HG03378 (cell line): ENCODE results near the gene ASIP.
"Not testable (repeated sequence)": the region's sequence is repeated elsewhere in the genome, so short reads cannot be mapped to it uniquely, and the experiment has no call there.

ENCODE experiments used
- ATAC-seq: cut with Tn5 transposase; IDR thresholded peaks from one replicate; pipeline ENCODE4 v1.9.1; 2021; ENCODE audit warnings: mild to moderate bottlenecking, moderate library complexity; ENCODE audit not compliant: unreplicated experiment

Gene ASIP

GRCh38 chr20:34242015-34242414, 792 bp downstream of the ASIP start:
- not testable (repeated sequence) for ATAC-seq

- no peak for ATAC-seq
Observed at GRCh38 chr20:34242879-34243278, 1.7 kb downstream of the ASIP start.

GRCh38 chr20:34243377-34243776, 2.2 kb downstream of the ASIP start:
- ATAC-seq = no peak

- ATAC-seq = no peak
Observed at GRCh38 chr20:34246126-34246626, 5.0 kb downstream of the ASIP start.

- no peak for ATAC-seq
Observed at GRCh38 chr20:34249291-34249690, 8.1 kb downstream of the ASIP start.

- ATAC-seq = no peak
Observed at GRCh38 chr20:34250005-34250404, 8.8 kb downstream of the ASIP start.

- no peak for ATAC-seq
Observed at GRCh38 chr20:34251619-34252018, 10.4 kb downstream of the ASIP start.

- ATAC-seq = not testable (repeated sequence)
Observed at GRCh38 chr20:34252431-34253086, 11.3 kb downstream of the ASIP start.

- ATAC-seq = no peak
Observed at GRCh38 chr20:34254979-34255378, 13.8 kb downstream of the ASIP start.

- ATAC-seq = no peak
Observed at GRCh38 chr20:34256629-34257124, 15.5 kb downstream of the ASIP start.

GRCh38 chr20:34260208-34260942, 19.2 kb downstream of the ASIP start:
- ATAC-seq = no peak

- no peak for ATAC-seq
Observed at GRCh38 chr20:34262488-34263288, 21.5 kb downstream of the ASIP start.

- ATAC-seq = not testable (repeated sequence)
Observed at GRCh38 chr20:34263468-34263867, 22.2 kb downstream of the ASIP start.

GRCh38 chr20:34264141-34264540, 22.9 kb downstream of the ASIP start:
- no peak for ATAC-seq

GRCh38 chr20:34268145-34268544, 26.9 kb downstream of the ASIP start:
- no peak for ATAC-seq

- ATAC-seq = no peak
Observed at GRCh38 chr20:34268851-34269636, 27.8 kb downstream of the ASIP start.

- ATAC-seq = no peak
Observed at GRCh38 chr20:34269996-34270627, 28.9 kb downstream of the ASIP start.

- no peak for ATAC-seq
Observed at GRCh38 chr20:34271956-34272355, 30.7 kb downstream of the ASIP start.

- no peak for ATAC-seq
Observed at GRCh38 chr20:34274694-34275093, 33.5 kb downstream of the ASIP start.

GRCh38 chr20:34281177-34281576, 40.0 kb downstream of the ASIP start:
- ATAC-seq = no peak
